ENCODE results near the gene MBOAT1.
"Not testable (repeated sequence)": the region's sequence is repeated elsewhere in the genome, so short reads cannot be mapped to it uniquely, and the experiment has no call there.

The MBOAT1 gene

GRCh38 chr6:20168690-20169089 lies 43.6 kb downstream of the MBOAT1 start:
- DNase-seq, result no peak

DNA sequence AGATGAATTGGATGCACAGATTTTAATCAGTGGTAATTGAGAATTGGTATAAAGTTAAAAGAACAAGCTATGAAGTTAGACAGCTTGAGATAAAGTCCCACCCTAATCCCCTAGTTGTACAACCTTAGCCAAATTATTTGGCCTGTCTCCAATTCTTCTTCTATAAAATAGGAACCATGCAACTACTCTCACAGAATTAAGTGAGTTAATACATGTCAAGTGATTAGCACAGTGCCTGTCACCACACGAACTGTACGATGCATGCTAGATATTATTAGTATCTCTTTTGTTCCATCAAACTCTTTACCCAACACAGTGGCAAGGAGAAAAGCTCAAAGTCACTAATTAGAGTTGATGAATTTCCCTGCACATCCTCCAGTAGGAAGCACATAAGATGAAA lies 44.7 kb downstream of the MBOAT1 start:
- no peak for DNase-seq

DNA sequence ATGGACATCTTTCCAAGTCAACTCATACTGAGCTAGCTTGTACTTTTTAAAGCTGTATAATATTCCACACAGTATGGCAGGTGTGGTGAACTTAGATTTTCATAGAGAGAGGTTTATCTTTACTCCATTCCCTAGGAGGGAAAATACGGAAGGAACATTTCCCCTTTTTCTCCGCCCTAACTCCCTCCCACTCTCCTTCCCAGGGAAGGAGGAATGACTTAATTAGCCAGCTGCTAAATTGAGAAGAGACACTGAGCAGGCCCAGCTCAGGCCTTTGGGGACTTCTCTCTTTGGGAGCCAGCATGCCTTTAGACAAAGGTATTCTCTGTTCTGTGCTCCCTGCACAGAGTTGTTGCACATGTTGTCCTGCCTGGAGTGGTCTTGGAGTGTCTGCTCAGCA lies 46.1 kb downstream of the MBOAT1 start:
- no peak for DNase-seq

GRCh38 chr6:20162515-20162914 lies 49.8 kb downstream of the MBOAT1 start:
- no peak for DNase-seq

- DNase-seq, result no peak
Measured at GRCh38 chr6:20160541-20161283, 51.6 kb downstream of the MBOAT1 start.

- DNase-seq, result no peak
Measured at GRCh38 chr6:20159781-20160540, 52.3 kb downstream of the MBOAT1 start.

DNA sequence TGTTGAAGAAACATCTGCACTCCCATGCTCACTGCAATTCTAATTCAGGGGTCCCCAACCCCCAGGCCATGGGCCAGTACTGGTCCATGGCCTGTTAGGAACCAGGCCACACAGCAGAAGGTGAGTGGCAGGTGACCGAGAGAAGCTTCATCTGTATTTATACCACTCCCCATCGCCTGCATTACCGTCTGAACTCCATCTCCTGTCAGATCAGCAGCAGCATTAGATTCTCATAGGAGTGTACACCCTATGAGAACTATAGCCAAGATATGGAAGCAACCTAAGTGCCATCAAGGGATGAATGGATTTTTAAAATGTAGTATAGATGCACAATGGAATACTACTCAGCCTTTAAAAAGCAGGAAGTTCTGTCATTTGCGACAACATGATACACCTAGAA lies 53.2 kb downstream of the MBOAT1 start:
- no peak for DNase-seq

DNA sequence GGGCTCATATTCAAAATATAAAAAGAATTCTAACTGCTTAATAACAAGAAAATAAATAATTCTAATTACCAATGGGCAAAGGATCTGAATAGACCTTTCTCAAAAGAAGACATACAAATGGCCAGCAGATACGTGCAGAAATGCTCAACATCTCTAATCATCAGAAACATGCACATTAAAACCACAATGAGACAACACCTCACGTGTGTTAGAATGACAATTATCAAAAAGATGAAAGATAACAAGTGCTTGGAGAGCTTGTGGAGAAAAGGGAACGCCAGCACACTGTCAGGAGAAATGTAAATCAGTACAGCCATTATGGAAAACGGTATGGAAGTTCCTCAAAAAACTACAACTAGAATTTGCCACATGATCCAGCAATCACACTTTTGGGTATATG lies 53.6 kb downstream of the MBOAT1 start:
- DNase-seq, result no peak

- DNase-seq, result no peak
Measured at GRCh38 chr6:20156824-20157223, 55.4 kb downstream of the MBOAT1 start.

GRCh38 chr6:20154753-20155152 lies 57.5 kb downstream of the MBOAT1 start:
- DNase-seq, result no peak

DNA sequence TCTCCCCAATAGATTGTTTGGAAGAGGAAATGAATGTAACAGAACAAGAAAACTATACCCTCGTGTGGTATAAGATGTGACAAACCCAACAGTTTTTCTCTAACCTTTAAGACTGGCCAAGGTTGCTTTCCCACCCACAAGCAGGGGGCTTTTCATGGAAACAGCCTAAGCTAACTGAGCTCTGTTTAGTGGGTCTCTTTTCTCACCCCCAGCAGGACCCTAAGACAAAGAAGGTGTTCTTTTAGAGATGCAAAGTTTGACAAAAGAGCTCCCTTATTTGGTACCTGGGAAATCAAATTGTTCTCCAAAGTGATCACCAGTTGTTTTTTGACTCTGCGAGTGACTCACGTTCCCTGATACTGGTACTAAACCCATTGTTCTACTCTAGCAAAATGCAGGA lies 59.1 kb downstream of the MBOAT1 start:
- DNase-seq, result no peak

GRCh38 chr6:20148433-20148832 lies 63.8 kb downstream of the MBOAT1 start:
- DNase-seq, result no peak

DNA sequence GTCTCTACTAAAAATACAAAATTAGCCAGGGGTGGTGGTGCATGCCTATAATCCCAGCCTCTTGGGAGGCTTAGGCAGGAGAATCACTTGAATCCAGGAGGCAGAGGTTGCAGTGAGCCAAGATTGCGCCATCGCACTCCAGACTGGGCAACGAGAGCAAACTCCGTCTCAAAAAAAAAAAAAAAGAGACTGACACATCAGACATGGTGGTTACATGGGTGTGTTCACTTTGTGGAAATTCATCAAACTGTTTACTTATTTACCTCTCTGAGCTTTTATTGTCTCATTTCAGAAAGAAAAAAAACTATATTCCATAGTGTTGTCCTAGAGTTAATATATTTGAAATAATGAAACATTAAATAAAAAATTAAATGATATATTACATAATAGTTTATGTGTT lies 64.8 kb downstream of the MBOAT1 start:
- no peak for DNase-seq

DNA sequence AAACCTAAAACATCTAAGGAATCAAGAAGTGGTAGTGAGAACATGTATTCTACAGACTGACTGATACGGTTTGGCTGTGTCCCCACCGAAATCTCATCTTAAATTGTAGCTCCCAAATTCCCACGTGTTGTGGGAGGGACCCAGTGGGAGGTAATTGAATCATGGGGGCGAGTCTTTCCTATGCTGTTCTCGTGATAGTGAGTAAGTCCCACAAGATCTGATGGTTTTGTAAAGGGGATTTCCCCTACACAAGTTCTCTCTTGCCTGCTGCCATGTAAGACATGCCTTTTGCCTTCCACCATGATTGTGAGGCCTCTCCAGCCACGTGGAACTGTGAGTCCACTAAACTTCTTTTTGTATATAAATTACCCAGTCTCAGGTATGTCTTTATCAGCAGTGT lies 65.4 kb downstream of the MBOAT1 start:
- DNase-seq, result not testable (repeated sequence)

DNA sequence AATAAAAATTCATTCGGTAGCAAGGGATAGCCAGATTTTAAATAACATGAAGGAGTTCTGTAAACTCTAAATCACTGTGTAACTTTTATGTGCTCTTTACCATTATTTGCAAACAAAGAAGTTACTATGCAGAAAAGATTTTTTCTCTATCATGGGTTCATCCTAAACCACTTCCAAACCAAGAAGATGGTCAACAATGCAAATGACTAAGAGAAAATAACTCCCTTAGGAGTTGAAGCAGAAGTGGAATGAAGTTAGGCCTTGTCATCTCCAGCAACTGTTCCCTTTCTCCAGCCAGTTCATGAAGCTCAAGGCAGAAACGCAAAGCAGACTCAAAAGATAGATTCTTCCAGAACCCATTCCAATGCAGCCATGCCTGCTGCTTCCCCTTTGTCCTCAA lies 66.0 kb downstream of the MBOAT1 start:
- DNase-seq, result no peak

DNA sequence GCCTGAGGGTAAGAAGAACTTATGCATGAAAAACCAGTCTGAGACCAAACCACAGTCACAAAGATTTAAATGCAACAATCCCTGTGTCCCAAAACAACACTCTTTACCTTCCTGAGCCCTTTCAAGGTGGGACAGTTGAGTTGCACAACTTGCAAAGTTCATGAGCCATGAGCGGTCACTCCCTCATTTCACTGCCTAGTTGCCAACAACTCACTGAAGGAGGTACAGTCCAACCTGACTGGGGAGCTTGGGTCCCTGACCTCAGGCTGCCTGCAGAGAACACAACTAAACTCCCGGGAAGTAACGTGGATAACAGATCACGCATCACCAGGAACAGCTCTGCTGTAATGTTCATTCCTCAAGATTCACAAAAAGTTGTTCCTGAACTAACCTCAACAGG lies 69.4 kb downstream of the MBOAT1 start:
- no peak for DNase-seq

DNA sequence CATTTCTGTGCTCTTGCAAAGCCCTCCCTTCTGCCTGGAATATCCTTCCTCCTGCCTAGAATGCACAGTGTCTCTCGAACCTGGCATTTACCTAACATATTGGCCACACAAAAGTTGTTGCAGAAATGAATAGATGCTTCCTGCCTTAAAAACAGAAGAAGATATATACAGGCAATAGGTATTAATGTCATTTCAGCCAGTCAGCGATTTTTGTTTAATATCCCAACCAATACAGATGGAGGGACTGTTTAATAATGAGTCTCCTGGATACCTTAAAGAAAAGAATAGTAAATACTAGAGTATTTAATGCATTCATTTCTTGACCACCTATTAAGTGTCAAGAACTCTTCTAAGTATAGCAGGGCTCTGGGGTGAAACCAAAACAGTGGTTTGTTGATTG lies 70.3 kb downstream of the MBOAT1 start:
- no peak for DNase-seq

DNA sequence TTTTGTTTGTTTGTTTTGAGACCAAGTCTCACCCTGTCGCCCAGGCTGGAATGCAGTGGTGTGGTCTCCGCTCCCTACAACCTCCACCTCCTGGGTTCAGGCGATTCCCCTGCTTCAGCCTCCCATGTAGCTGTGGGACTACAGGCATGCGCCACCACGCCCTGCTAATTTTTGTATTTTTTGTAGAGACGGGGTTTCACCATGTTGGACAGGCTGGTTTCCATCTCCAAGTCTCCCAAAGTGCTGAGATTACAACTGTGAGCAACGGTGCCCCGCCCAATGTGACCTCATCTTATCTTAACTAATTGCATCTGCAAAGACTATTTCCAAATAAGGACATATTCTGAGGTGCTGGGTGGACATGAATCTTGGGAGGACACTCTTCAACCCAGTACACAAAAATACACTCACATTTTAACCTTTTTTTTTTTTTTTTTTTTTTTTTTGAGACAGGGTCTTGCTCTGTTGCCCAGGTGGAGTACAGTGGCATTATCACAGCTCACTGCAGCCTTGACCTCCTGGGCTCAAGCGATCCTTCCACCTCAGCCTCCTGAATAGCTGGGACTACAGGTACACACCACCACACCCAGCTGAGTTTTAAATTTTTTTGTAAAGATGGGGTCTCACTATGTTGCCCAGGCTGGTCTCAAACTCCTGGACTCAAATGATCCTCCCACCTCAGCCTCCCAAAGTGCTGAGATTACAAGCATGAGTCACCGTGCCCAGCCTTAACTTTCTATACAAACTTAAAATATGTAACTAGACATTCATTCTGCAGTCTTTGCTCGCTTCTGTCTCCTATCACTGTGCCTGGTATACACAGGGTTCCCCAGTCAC lies 72.9 kb downstream of the MBOAT1 start:
- not testable (repeated sequence) for DNase-seq

- no peak for DNase-seq
Measured at GRCh38 chr6:20137837-20138236, 74.4 kb downstream of the MBOAT1 start.

GRCh38 chr6:20137240-20137639 lies 75.0 kb downstream of the MBOAT1 start:
- DNase-seq, result no peak

DNA sequence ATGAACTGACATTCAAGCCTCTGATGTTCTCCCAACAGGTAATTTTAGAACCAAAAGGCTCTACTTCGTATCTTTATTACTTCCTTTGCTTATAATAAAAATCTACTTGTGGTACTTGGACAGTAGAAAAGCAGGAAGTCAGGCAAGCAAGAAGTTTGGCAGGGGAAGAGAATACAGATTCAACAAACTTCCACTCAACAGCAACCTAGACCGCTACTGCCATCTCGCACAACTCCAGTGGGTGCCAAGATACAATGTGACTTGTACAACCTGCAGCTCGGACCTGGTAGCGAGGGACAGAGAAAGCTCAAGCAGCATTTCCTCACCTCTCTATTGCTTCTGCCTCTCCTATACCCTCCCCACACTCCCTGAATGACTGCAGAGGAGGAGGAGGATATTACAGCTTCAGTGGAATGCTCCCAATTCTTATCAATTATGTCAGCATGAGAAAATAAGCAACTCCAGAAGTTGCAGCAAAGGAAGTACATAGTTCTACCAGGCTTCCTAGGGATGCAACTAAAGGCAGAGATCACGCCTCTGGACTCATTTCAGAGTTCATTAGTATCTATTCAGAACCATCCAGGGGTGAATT lies 76.5 kb downstream of the MBOAT1 start:
- DNase-seq, result no peak

DNA sequence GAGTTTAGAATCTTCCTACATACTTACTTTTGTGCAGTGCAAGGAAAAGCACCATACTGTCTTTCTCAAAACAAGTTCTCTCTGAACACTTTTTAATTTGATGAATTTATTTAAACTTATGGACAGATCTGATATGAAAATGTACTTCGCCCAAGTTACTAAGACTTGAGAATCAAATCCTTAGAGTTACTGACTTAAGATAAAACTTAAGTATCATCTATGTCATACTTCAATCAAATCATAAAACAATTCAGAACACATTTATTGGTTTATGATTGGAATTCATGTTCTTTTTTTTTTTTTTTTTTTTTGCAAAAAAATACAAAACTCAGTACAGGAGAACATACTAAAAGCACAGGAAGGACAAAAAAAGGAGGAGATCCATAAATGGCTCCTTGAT lies 77.7 kb downstream of the MBOAT1 start:
- DNase-seq, result no peak
